GM18907 (cell line): Measurements from ENCODE around the gene OSBPL6.

Experiments
- ATAC-seq: cut with Tn5 transposase; IDR thresholded peaks from one replicate; pipeline ENCODE4 v1.9.1; 2021; ENCODE audit warnings: mild to moderate bottlenecking, moderate library complexity; ENCODE audit not compliant: unreplicated experiment

Gene OSBPL6

DNA sequence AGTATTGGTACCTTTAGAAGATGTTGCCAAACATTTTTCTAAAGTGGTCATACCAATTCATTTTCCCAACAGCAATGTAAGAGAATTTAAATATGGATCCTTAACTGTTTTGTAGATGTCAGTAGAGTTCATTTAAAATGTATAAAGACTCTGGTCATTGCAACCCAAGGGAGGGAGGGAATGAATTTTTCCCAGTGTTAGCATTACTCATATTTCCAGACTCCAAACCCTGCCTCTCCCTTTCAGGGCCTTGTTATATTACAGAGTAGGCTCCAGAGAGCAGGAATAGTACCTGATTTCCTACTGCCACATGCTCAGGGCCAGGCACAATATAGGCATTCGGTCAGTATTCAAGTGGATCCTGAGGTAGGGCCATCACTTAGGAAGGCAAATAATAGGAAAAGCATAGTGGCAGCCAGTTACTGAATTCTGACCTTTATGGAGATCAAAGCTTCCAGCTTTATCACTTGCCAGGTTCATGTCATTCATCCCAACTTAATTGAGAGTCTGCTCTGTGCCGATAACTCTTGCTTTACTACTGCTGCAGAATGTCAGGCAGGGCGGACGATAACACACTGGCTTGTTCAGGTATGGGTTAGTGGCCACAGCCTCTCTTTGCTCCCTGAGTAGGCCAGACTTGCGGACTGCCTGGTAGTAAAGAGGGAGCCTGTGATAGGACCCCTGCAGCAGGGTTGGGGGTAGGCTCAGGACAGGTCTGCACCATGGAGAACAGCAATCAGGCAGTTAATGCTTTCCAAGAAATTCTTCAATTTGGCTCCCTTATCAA, 75.3 kb downstream of the OSBPL6 start:
- no peak for ATAC-seq

DNA sequence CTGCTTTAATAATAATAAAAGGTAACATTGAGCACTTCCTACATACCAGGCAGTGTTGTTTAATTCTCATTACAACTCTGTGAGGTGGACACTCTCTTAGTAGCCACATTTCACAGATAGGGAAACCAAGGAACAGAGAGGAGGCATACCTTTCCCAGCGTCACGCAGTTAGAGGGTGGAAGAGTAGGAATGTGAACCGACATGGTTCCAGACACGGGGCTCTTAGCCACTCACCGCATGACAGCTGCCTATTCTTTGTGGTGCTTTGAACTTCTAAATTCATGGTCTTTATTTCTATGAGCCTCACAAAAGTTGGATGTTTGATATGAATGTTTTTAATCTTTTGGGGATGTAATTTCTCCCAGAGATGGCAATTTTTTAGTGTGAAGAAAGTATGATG, 76.0 kb downstream of the OSBPL6 start:
- no peak for ATAC-seq

DNA sequence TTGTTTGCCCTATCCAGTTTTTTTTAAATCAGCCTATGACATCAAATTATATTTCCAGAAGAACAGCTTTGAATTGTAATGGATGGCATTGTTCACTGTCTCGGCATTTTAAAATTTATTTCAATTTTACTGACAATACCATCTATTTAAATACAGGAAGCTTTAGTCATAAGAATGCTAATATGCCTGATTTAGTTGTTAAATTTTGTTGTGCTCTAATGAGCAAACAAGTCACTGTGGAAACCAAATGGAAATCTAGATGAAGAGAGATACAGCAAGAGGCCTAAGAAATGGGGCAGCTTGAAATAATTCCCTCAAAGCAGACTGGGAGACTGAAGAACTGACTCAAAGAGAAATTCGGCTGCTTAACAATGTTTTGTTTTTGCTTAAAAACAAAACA, 76.8 kb downstream of the OSBPL6 start:
- no peak for ATAC-seq

DNA sequence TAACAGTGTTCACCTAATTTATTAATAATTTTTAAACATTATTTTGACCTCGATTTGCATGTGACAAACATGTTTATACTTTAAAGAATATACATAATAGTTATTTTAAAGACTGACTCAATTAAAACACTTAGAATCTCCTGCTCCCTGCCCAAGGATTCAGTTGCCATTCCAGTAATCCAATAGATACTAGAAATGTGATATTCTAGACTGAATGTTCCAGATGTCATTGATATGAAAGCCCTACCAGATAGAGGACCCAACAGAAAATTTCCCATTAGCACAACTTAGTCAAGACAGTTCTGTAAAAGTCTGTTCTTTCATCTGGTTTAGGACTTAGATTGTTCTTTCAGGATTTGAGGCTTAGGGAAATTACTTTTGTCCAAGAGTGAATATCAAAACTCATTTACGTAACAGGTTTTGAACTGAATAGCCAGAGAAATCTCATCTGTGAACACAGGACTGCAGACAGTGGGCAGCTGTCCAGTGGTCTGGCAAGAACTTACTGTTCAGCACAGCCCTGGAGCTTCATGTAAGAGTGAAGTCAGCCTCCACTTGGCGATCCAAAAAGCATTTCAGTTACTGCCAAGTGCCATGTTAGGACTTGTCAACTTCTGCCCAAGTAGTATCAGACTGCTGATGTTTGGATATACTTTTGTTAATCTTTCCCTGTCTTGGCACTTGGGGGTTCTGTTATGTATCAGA, 77.5 kb downstream of the OSBPL6 start:
- ATAC-seq: no peak

DNA sequence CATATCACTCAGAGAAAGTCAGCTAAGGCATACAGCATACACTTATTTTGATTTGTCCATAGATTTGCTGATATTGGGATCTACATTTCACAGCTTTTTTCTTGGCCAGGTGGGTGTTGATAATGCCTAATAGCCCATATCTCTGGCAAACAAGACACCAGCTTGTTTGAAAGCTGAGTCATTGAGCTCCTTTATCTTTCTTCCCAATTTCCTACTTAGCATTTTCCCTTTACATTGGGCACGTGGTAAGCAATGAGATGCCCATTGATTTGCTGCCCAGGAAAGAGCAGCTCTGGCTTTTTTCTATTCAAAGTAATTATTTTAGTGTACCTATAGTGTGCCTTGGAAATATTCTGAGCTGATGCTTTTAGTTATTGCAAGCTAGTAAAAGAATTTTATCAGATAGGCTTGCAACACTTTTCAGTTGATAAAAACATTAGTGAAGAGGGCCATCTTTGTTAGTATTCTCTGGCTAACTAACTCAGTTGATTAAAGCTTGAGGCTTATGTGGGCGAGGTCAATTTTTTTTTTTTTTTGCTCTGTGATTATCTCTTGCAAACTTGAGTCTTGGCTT, 79.6 kb downstream of the OSBPL6 start:
- no peak for ATAC-seq

DNA sequence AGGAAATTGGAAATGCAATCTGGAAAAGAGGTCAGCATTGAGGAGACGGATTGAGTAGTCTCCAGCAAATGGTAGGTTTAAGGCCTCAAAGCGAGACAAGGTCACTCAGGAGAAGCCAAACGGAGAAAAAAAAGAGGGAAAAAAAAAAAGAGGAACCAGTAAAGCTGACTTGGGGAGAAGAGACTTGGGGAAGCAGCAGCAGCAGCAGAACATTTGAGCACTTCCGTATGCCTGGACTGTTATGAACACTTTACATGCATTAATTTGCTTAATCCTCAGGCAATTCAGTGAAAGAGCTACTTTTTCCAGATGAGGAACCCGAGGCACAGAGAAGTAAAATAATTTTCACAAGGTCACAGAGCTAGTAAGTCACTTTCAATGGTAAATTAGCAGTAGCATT, 81.3 kb downstream of the OSBPL6 start:
- no peak for ATAC-seq

DNA sequence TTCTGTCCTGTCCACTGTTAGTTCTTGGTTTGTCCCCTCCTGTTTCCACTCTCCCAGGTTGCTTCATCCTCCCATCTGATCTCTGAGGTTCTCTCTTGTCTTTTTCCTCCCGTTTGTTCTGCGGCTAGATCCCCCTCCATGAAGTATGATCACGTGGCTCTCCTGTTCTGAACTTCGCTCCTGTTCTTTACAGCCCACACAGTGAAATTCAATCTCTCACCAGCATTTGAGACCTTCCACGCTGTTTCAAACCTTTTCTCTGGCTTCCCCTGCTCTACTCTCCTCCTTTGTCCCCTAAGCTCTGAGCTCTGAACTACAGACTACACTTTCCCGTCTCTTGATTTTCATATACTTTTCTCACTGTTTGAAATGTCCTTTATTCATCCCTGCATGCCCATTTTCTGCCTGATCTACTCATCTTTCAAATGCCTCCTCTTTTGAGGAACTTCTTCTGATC, 83.5 kb downstream of the OSBPL6 start:
- ATAC-seq: no peak

DNA sequence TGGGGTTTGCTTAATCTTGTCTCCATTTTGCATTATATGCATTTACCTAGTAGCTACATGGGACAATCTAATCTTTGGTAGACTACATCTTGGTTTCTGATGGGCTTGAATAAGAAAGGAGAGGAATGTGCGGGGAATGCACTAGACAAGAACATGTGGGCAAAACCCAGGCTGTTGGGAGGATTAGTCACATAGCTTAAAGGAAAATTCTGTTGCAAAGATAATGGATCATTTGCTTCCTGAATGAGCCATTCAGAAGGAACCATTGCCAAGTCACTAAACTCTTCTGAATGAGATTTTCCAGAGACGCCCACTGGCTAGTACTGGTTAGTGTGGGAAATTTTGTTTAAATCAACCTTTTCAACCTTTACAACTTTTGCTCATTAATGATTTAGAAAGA, 84.8 kb downstream of the OSBPL6 start:
- no peak for ATAC-seq

DNA sequence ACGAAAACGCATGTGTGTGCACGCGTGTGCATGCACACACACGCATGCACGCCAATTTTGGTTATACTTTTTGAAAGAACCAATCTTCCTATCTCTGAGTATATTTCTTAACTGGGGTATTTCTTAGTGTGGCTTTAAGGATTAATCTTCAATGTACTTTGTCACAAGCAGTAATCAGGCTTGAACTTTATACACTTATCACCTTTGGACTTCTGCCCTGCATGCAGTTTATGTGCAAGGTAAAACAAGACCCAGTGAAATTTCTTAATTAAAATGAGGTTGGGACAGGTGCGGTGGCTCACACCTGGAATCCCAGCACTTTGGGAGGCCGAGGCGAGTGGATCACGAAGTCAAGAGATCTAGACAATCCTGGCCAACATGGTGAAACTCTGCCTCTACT, 85.3 kb downstream of the OSBPL6 start:
- ATAC-seq: no peak

DNA sequence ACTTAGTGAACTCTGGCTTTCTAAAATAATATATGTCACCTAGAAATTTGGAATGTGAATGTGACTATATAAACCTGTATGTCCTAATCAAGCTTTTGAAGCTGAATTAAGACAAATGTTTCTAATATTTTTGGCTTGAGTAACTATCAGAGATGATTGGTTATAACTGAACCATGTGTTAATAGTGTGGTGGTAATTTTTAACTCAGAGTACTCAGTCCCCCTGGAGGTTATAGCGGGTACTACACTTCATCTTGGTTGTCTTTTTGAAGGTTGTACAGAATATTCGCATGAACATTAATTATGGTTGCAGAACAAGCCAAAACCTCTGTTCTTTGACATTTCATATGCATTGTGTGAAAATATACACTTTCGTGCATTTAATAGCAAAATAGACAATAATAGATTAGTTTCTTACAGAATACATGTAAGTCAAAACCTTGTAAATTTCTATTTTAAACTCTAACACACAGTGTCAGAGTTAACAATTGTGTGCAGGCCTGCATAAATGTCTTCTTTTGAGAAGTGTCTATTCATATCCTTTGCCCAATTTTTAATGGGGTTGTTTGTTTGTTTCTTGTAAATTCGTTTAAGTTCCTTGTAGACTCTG, 86.0 kb downstream of the OSBPL6 start:
- ATAC-seq: peak; percentile 82

DNA sequence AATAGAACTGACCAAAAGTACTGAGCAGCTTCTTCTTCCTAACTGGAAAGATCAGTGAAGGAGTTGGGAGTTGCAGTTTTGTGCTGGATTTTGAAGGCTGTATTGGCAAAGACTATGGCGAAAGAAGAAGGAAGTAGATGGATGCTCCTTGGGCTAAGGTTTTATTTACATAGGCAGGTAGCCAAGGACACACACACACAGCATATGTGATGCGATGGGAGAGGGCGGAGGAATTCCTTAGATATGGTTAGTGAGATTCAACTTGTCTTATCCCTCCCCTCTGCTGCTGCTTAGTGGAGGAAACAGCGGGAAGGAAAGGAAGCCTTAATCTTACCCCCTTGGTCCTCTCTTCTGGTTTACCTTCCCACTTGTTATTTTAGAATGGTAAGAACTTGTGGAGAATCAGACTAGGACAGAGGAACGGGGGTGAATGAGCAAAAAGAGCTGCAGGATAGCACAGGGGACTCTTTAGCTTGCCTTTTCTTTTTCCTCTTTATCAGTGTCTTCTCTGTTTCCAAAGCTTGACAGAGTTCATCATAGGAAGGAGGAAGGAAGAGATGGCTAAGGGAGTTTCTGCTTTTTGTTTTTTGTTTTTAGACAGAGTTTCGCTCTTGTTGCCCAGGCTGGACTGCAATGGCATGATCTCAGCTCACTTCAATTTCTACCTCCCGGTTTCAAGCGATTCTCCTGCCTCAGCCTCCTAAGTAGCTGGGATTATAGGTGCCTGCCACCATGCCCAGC, 87.9 kb downstream of the OSBPL6 start:
- no peak for ATAC-seq

DNA sequence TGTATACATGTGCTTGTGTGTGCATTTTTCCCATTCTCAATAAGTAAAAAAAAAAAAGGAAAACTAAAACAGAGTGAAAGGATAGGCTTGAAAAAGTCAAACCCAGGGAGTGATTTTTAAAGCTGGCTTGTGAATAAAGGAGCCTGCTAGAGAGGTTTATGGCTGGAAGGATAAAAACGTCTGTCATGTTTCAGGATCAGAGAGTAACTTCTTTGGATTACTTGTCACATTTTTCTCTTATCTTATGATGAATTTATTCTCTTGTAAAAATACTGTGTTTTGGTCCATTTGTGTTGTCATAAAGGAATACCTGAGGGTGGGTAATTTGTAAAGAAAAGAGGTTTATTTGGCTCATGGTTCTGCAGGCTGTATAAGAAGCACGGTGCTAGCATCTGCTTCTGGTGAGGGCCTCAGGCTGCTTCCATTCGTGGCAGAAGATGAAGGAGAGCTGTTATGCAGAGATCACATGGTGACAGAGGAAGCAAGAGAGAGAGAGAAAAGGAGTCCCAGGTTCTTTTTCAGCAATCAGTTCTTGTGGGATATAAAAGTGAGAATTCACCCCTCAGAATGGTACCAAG, 89.1 kb downstream of the OSBPL6 start:
- no peak for ATAC-seq

DNA sequence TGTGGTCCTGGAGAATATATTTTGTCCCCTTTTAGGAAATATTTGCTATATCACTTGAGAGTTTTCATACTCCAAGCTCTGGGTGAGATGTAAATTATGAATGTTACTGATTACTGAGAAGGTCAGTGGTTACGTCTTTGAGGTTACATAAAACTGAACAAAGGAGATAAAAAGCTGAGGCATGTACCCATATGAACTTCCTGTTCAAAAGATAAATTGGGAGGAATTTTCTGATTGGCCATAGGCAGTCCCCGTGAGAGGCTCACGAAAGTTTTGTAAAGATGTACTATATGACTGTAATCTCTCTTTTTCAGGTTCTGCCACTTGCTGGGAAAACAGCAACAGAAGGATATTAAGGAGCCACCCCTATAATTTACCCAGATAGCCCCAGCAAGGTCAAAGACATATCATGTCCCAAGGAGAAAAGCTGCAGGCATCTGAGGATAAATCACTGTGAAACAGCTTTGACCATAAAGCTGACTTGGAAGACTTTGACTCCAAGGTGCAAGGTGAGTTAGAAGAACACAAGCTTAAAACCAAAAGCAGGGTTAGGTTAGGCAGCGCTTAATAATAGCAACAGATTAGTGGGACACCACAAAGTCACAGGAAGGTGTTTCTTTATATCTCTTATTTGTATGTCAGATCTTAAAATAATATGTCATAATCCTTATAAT, 90.4 kb downstream of the OSBPL6 start:
- no peak for ATAC-seq

DNA sequence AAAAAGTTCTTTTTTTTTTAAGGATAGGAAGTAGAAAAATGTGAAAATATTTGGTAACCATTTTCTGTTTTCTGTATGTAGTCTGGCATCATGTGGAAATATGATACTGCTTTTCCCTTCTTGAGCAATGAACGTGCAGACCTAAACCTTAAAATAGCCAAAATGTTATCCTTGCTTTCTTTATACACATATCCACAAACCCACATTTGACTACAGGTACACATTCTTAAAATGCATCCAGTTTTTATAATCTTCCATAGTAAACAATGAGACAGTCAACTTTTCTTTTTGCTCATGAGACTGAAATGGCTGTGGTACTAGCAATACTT, 90.9 kb downstream of the OSBPL6 start:
- no peak for ATAC-seq

DNA sequence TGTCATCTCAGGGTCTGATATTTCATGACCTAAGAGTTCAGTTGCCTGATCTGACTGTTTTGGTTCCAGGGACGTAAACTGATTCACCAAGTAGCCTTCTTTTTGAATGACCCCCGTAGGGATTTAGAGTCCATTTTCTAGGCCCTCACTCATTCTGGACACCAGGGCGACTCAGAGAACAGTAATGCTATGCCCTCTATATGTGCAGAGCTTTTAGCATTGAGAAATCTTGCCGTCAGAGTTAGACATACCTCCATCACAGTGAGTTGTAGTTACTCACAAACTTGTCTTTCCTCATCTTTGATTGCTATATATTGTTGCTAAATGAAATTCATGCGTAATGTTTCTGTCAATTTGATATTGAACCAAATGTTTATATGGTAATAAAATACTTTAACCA, 92.3 kb downstream of the OSBPL6 start:
- no peak for ATAC-seq

DNA sequence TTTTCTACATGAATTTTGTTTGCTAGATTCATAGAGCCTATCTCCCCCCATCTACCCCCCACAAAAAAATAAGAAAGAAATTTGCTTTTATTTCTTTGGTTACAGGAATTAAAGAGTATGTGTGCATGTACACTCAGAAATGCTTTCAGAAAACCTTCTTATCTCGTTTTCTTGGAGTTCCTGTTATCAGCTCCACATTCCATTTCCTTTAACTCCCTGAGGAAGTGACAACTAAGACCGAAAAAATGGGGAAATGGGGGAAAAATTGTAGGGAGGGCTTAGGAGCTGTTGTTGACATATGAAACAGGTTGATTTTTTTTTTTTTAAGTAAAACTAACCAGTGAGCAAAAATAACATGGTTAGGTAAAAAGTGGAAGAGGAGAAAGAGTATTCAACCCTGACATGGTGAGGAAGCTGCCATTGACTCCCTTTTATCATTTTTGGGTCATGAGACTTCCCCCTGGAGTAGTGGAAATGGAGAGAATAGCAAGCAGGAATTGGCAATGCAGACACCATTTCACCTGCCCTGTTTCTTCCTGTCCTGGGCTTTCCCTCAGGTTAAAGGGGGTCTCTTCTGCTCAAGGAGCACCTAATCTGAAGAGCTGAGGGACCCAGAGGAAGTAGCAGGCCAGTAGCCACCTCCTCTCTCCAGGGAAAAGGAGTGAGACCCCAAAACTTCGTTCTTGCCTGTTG, 93.5 kb downstream of the OSBPL6 start:
- no peak for ATAC-seq

DNA sequence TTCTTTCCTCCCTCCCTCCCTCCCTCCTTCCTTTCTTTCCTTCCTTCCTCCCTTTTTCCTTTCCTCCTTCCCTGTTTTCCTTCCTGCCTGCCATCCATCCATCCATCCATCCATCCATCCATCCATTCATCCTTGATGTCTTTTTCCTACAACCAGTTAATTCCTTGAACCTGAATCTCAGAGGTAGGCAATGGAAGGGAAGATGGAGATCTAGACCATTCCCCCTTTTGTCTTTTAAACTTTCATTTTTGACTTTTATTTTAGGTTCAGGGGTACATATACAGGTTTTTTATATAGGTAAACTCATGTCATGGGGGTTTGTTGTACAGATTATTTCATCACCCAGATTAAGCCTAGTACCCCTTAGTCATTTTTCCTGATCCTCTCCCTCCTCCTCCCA, 97.4 kb downstream of the OSBPL6 start:
- no peak for ATAC-seq

DNA sequence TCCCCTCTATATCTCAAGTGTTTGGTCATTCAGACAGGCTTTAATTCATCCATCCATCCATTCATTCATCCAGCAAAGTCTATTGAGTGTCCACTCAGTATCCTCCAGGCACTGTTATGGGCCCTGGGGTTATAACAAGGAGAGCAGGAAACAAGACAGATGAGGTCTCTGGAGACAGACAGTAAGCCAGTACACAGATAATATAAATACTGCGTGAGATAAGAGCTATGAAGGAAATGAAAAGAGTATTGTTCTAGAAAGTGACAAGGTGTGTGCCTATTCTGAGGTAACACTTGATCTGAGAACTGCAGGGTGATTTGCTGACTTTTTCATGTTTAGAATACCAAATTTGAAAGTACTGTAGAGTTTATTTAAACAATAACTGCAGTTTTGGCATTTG, 98.3 kb downstream of the OSBPL6 start:
- ATAC-seq: no peak

DNA sequence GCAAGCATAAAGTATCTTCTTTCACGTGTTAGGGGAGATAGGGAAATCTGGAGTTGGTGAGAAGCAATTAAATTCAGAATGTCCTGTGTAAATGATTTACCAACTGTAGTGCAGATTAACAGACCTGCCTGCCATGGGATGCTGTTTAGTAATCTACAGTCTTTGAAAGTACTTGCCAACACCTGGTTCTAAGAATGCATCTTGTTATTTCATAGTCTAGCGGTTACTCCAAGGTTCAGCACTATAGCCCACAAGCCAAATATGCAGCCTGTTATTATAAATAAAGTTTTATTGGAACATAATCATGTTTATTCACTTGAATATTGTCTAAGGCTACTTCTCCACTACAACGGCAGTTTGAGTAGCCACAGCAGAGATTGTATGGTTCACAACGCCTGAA, 100.8 kb downstream of the OSBPL6 start:
- no peak for ATAC-seq

DNA sequence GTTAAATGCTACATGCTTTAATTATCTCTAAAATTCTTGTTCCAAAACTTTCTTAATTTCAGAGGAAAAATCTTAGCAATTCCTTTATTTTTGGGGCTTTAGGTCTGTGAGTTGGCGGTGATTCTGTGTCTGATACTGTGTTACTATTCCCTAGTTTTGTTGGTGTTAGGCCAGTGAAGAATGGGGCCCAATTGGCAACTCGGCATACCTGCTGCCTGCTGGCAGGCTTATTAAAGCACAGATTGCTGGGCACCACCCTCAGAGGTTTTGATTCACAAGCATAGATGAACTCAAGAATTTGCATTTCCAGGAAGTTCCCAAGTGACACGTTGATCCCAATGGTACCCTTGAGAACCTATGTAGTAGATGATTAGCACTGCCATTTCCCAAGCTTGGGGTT, 101.6 kb downstream of the OSBPL6 start:
- no peak for ATAC-seq
